Measurements from ENCODE around the gene WSB1. TPM values are rescaled to one million over a fixed set of nuclear protein-coding genes. Genes with fewer than 3 reads are reported as not detected.
"Not testable (repeated sequence)": the region's sequence is repeated elsewhere in the genome, so short reads cannot be mapped to it uniquely, and the experiment has no call there.

The WSB1 gene, protein sequence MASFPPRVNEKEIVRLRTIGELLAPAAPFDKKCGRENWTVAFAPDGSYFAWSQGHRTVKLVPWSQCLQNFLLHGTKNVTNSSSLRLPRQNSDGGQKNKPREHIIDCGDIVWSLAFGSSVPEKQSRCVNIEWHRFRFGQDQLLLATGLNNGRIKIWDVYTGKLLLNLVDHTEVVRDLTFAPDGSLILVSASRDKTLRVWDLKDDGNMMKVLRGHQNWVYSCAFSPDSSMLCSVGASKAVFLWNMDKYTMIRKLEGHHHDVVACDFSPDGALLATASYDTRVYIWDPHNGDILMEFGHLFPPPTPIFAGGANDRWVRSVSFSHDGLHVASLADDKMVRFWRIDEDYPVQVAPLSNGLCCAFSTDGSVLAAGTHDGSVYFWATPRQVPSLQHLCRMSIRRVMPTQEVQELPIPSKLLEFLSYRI
- 100 to 1,000 TPM; 181 to 250 (median 218) TPM for polyA plus RNA-seq (ENCODE audit: insufficient read length in 4 of 4)

DNA sequence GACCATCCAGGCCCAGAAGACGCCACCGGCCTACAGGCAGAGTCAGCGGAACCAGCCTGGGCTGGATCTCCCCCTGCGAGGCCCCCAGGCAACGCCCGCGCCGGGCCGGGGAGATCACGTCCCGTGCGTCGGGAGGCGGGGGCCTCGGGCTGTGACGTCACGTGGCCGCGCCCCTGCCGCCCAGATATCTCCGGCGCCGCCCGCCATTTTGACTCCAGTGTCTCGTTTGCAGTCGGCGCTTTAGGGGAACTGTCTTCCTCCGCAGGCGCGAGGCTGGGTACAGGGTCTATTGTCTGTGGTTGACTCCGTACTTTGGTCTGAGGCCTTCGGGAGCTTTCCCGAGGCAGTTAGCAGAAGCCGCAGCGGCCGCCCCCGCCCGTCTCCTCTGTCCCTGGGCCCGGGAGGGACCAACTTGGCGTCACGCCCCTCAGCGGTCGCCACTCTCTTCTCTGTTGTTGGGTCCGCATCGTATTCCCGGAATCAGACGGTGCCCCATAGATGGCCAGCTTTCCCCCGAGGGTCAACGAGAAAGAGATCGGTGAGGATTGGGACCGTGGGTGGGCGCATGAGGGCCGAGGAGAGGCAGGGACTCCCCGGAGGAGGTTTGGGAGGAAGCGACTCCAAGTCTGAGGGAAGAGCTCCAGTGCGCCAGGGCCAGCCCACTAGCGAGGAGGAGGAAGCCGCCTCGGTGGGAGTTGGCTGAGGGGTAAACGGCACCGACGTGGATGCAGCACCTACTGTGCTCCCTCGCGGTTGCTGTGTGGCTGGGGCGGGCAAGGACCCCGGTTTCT lies at the start of gene WSB1:
Gene WSB1 (plus strand): TSS at position 217 of the 791 bp plus-strand sequence. CDS start 282 bp downstream, at position 499.
- DNase-seq (ENCODE audit: low read depth in 4 of 4, low spot score in 3 of 4) = peak; percentile 87 to 93 (median 90)

DNA sequence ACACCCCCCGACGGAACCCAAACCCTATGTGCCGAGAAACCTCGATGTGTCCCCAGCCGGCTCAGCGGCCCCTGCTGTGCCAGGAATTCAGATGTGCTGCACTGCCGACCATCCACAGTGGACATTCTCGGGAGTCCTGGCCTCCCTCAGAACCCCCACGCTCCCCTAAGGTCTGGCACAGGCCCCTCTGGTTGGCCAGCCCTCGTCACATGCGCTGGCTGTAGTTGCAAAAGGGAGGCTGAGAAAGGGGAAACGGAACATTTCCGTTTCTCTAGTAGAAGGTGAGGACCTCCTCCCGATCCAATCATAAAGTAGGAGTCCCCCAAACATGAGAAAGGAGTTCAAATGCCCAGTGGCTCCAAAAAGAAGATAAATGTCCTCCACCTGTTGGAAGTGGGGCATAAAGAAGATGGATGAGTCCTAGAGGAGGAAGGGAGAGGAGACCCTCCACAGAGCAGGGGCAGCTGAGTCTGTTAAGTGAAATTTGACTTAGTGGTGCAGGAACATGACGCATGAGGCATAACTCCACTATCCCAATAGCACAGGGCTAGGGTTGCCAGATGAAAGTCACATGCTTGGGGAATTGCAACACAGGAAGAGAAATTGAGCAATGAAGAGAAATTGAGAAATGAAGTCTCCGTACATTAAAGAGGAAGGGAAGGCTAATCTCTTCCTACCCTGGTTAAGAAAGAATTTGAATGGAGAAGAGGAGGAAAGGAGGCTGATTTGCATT lies 49.3 kb upstream of the WSB1 start:
- DNase-seq (ENCODE audit: low read depth in 4 of 4, low spot score in 3 of 4) = no peak

DNA sequence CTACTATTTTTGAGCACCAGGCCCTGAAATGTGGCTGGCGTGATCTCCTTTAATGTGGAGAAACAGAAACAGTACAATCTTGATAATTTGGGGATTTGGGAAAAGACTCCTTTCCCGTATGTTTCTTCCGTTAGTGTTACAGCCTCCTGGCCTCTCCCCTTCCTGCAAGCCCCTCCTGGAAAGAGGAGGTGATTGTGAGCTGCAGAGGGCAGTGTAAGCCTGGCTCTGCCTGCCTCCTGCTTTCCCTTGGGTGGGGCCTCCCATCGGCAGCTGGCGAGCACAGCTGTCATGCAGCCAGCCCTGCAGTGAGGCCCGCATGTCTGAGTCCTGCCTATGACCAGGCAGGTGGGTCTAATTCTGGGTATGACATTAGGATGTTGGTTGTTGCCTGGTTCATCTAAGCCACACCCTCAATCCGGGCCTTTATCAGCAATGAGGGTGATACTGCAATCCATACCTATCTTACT lies 48.7 kb upstream of the WSB1 start:
- DNase-seq (ENCODE audit: low read depth in 4 of 4, low spot score in 3 of 4) = peak in 1 of 4 donors; percentile 26

DNA sequence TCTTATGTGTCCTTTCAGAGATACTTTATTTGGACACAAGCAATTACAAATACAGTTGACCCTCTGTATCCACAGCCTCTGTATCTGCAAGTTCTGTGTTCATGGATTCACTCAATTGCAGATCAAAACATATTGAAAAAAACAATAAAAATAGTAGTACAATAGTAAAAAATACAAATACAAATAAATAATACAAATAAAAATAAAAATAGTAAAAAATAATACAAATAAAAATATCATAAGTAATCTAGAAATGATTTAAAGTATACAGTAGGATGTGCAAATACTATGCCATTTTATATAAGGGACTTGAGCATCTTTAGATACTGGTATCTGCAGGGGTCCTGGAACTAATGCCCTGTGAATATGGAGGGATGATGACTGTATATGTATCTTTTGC lies 47.4 kb upstream of the WSB1 start:
- no peak for DNase-seq (ENCODE audit: low read depth in 4 of 4, low spot score in 3 of 4)

DNA sequence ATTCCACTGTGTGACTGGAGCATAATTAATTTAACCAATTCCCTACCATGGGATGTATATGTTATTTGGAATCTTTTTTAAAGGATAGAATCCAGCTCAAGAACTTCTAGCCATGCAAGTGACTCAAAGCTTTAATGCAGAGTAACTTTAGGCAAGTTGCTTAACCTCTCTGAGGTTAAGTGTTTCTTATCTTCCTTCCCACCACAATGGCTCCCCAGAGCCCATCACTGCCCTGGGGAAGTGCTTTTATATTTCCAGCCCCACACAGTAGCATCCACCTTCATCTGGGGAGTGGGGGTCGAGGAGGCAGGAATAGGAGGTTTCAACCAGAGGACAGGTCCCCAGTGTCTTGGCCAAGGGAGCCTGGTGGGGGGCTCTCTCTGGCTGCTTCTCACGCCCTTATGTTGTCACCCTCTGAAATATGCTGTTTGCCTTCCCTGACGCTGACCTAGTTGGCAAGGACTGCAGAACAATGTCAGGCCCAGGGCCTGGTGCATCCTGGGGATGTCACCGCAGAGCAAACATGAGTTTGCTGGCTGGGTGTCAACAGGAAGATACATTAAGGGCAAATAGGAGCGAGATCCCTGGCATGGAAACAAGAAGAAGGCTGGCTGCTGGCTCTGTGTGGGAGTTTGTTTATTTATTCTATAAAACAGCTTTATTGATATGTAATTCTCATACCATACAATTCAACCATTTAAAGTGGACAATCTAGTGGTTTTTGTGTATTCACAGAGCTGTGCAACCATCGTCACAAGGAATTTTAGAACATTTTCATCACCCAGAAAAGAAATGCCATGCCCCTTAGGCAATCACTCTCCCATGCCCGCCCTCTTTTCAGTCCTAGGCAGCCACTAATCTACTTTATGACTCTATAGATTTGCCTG lies 46.6 kb upstream of the WSB1 start:
- peak in 1 of 4 donors; percentile 20 for DNase-seq (ENCODE audit: low read depth in 4 of 4, low spot score in 3 of 4)

DNA sequence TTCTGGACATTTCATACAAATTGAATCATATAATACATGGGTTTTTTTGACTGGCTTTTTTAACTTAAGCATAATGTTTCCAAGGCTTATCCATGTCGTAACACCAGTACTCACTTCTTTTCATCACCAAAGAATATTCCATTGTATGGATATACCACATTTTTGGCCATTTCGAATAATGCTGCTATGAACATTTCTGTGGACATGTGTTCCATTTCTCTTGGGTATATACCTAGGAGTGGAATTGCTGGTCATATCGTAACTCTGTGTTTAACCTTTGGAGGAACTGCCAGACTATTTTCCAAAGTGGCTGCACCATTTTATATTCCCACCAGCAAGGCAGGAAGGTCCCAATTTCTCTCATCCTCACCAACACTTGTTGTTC lies 46.0 kb upstream of the WSB1 start:
- no peak for DNase-seq (ENCODE audit: low read depth in 4 of 4, low spot score in 3 of 4)

DNA sequence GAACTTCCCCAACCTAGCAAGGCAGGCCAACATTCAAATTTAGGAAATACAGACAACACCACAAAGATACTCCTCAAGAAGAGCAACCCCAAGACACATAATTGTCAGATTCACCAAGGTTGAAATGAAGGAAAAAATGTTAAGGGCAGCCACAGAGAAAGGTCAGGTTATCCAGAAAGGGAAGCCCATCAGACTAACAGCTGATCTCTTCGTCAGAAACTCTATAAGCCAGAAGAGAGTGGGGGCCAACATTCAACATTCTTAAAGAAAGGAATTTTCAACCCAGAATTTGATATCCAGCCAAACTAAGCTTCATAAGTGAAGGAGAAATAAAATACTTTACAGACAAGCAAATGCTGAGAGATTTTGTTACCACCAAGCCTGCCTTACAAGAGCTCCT lies 43.1 kb upstream of the WSB1 start:
- not testable (repeated sequence) for DNase-seq (ENCODE audit: low read depth in 4 of 4, low spot score in 3 of 4)

DNA sequence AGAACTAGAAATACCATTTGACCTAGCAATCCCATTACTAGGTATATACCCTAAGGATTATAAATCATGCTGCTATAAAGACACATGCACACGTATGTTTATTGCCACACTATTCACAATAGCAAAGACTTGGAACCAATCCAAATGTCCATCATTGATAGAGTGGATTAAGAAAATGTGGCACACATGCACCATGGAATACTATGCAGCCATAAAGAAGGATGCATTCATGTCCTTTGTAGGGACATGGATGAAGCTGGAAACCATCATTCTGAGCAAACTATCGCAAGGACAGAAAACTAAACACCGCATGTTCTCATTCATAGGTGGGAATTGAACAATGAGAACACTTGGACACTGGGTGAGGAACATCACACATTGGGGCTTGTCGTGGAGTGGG lies 39.1 kb upstream of the WSB1 start:
- not testable (repeated sequence) for DNase-seq (ENCODE audit: low read depth in 4 of 4, low spot score in 3 of 4)

DNA sequence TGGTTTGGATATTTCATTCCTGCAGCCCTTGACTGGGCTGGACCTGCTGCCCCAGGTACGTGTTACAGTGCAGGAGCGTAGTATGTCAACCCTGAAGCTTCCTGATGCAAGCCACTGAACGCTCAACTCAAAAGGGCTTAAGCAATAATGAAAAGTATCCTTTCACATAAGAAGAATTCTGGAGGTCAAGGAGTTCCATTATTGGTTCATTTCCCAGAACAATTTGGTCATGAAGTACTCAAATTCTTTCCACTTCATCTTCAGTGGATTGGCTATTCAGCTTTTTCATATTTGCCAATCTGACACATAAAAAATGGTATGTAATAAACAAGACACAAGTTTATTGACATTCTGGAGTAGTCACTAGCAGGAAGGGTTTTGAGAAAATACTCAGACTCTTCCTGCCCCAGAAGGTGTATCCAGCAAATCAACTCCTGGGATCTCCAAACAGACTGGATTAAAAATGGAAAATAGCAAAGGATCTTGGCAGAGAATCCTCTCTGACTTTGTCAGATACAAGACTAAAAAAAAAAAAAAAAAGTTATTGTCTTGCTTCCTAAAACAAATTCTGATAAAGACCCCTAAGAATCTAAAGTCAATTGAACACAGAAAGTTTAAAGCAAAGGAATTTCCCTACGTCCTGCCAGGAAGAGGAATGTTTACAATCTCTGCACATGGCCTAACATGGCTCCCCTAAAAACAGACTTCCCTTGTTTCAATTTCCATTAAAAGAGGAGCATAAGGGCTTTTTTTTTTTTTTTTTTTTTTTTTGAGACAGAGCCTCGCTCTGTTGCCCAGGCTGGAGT lies 37.5 kb upstream of the WSB1 start:
- no peak for DNase-seq (ENCODE audit: low read depth in 4 of 4, low spot score in 3 of 4)

DNA sequence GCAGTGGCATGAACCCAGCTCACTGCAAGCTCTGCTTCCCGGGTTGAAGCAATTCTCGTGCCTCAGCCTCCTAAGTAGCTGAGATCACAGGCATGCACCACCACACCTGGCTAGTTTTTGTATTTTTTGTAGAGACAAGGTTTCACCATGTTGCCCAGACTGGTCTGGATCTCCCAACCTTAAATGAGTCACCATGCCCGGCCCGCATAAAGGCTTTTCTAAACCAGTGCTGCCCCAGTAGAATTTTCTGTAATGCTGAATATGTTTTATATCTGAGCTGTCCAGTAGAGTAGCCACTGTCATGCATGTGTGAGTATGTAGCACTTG lies 36.9 kb upstream of the WSB1 start:
- no peak for DNase-seq (ENCODE audit: low read depth in 4 of 4, low spot score in 3 of 4)

DNA sequence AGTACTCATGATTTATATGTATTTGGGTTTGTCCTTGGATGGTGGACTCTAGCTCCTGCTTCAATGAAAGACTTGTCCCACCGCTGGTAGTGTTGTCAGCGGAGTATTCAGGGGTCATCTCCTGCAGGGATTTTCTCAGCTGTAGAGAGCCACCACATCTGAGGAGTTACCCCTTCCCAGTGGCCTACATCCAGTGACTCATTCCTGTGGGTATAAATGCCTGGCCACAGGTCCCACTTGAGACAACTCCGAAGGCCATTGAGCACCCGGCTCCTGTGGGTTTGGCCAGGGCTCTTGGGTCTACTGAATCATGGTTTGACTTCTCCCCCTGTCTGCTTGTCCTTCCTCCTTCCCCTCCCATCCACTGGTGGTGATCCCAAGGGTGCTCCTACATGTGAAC lies 34.6 kb upstream of the WSB1 start:
- no peak for DNase-seq (ENCODE audit: low read depth in 4 of 4, low spot score in 3 of 4)

DNA sequence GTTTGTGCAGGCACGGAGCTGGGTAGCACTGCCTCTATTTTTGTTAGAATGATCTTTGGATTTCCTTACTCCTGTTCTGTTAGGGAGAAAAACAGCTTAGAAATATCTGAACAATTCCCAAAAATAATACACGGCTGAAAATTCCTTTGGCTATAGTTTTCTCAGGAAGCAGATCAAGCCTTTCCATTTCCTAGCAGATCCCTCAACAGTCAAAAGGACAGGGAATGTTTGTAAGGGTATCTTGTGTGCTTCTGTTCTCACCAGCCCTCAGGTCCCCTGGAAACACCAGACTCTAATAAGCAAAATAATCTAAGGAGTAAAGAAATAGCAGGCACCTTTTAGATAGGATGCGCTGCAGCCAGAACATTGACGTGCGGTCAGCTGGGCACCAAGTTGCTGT lies 30.5 kb upstream of the WSB1 start:
- no peak for DNase-seq (ENCODE audit: low read depth in 4 of 4, low spot score in 3 of 4)

DNA sequence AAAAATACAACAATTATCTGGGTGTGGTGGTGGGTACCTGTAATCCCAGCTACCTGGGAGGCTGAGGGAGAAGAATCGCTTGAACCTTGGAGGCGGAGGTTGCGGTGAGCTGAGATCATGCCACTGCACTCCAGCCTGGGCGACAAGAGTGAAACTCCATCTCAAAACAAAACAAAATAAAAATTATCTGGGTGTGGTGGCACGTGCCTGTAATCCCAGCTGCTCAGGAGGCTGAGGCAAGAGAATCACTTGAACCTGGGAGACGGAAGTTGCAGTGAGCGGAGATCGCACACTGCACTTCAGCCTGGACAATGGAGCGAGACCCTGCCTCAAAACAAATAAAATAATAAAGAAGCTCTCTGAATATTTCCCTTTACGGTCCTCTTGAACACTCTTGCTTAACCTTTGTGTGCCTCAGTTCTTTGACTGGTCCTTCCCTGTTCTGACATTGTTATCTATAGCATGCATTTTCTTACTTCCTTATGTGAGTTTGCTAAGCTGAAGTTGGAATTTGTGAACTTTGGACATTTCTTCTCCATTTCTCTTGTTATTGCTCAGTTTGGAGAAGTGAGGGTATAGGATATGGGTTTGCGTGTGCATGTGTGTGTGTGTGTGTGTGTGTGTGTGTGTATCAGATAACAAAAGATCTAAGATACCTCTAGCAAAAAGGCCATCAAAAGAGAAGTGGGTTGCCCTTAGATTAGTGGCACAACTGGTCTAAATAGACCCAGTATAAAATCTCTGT lies 29.7 kb upstream of the WSB1 start:
- DNase-seq (ENCODE audit: low read depth in 4 of 4, low spot score in 3 of 4) = no peak

DNA sequence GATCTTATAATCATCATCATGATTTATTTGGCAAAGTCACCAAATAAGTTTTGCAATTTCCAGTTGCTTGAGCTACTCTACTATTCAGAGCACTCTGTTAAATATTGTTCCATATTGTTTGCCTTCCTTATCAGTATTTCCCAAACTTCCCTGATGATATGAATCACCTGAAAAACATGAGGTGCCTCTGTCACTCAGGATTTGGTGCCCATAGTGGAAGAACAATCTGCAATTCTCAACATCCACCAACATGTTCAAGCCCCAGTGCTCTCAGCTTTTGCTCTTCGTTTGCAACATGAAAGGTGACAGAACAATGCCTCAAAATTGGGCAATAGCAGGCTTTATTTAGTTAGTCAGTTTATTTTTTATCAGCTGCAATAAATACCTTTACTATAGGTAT lies 28.6 kb upstream of the WSB1 start:
- no peak for DNase-seq (ENCODE audit: low read depth in 4 of 4, low spot score in 3 of 4)

DNA sequence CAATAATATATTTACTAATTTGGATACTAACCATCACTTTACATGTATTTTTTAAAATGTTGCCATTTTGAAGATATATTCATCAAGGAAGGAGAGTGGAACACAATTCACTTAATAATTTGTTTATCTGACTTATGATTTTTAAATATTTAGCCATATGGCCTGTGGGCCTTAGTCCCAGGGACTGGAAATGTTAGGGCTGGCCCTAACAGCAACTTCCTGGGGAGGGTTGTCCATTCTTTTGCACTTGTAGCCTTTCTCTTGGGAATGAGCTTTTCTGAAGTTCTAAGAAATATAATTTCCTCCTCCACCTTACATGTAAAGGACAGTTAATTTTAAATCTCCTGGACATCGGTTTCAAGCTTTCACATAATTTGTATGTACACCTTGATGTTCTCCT lies 27.7 kb upstream of the WSB1 start:
- no peak for DNase-seq (ENCODE audit: low read depth in 4 of 4, low spot score in 3 of 4)

DNA sequence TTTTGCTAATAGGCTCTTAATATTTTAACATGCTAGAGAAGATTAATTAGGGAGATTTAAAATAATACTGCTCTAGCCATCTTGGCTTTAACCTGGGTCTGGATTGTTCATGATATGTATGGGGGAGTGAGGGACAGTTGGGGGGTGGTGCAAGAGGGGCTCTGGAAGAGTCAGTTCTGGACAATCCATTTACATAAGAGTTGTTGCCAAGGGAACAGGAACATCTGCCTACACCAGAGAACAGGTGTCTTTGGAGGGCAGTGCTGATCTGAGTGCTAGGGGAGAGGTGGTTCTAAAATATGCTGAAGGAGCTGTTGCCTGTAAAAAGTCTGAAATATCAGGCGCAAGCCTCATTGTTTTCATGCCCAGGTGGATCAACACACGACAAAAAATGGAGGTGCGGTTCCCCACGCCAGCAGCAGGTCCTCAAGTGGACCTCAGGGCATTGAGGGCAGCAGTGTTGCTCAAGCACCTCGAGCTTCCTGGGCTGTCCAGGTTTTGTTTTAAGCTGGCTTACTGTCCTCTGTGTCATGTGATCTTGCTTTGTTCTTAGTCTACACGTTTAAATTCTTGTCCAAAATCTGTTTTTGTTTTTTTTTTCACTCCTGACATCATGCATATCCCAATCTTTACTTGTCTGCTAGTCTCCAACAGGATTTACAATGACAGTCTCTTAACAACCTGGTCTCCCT lies 25.4 kb upstream of the WSB1 start:
- no peak for DNase-seq (ENCODE audit: low read depth in 4 of 4, low spot score in 3 of 4)

DNA sequence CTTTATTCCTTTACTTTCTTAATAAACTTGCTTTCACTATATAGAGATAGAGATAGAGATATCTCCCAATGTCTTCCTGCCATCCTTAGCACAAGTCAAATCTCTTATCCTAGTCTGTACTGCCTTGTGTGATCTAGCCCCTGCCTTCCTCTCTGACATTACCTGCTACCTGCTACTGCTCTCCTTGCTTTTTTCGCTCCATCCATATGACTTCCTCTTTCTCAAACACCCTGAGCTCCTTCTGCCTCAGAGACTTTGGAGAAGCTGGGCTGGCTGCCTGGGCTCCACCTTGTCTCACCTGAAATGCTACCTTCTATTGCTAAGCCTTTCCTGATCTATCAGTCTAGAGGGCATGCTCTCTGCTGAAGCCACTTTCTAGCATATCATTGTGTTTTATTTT lies 24.7 kb upstream of the WSB1 start:
- no peak for DNase-seq (ENCODE audit: low read depth in 4 of 4, low spot score in 3 of 4)

DNA sequence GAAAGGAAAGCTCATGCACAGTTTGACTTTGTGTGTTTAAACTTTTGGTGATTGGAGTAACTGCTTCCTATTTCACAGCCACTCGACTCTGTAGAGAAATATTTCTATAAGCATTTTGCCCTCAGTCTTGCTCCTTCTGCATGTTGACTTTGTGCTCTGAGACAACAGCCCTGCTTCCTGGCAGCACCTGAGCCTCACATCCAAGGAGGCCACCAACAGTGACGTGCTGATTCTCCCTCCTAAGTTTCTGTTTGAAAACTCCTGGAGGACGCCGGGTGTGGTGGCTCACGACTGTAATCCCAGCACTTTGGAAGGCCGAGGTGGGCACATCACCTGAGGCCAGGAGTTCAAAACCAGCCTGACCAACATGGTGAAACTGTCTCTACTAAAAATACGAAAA lies 23.9 kb upstream of the WSB1 start:
- DNase-seq (ENCODE audit: low read depth in 4 of 4, low spot score in 3 of 4) = no peak
